VCaP (cell line): ENCODE measurements around the gene DIS3L2.

Experiments
- H3K27ac ChIP-seq: fragments of 450-650 bp; 2 replicates; pipeline ENCODE4 v1.5.1; 2017
- CTCF ChIP-seq: fragments of 450-650 bp; conservative IDR thresholded peaks from 2 replicates; pipeline ENCODE4 v1.5.1; 2017; ENCODE audit warnings: mild to moderate bottlenecking, moderate library complexity

DIS3L2 gene

GRCh38 chr2:231929961-231930592 is 31.4 kb upstream of the DIS3L2 start:
- H3K27ac ChIP-seq = no peak overlapping the region
- no peak for TF ChIP-seq CTCF

DNA sequence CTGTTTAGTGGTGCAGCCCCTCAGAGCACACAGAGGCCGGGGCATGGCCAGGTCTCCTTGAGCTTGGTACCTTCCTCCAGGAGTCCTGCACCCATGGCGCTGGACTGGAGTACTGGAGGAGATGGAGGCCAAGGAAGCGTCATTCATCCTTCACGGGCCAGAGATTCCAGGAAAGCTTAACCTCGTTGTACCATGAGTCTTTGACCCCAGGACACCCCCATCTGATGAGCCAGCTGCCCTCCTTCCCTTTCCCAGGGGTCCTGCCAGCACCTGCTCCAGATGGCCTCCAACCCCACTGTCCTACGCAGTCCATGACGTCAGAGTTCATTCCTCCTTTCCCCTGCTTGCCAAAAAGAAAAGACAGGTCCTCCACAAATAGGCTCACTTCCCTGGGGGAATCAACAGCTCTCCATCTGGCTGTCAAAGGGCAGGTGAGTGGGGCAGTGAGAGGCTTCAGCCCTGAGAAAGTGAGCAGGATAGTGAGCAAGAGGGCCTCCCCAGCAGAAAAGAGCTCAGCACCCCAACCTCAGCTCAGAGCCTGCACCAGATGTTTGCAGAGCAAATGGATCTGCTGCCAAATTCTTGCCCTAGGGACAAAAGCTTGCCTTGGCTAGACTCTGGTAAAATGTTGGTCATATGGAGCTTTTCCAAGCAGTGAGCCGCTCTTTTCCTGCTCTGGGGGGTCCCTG is 30.8 kb upstream of the DIS3L2 start:
- H3K27ac ChIP-seq = no peak overlapping the region
- TF ChIP-seq CTCF = no peak

DNA sequence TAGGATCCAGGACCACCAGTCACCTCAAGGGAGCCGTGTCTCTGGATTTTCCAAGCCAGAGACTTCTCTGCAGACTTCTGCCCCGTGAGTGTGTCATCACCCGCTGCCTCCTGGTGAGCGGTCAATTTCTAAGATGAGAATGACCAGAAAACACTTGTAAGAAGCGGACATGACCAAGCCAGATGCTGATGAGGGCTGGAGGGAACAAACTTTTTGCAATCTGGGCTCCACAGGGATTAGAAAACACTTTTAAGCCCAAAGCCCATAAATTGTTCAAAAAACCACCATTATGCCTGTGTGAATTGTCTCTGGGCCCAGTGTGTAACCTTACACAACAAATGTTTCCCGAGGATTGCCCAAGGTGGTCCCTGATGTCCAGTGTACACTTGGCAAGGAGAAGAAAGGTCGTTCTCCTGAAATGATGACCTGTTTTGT is 30.0 kb upstream of the DIS3L2 start:
- H3K27ac ChIP-seq = no peak overlapping the region
- no peak for TF ChIP-seq CTCF

DNA sequence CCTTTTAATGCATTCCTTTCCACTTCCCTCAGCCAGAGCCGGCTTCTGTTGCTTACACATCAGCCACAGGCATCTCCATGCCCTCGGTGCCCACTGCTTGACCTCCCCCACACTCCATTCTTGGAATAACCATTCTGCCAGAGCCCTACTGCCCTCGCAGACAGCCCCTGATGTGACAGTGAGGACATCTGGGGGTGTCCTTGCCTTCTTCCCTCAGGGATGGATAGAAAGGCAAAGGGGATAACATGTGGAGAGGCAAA is 28.9 kb upstream of the DIS3L2 start:
- H3K27ac ChIP-seq = no peak overlapping the region
- no peak for TF ChIP-seq CTCF

GRCh38 chr2:231932985-231933915 is 28.3 kb upstream of the DIS3L2 start:
- no peak for TF ChIP-seq CTCF
- no peak overlapping the region for H3K27ac ChIP-seq

DNA sequence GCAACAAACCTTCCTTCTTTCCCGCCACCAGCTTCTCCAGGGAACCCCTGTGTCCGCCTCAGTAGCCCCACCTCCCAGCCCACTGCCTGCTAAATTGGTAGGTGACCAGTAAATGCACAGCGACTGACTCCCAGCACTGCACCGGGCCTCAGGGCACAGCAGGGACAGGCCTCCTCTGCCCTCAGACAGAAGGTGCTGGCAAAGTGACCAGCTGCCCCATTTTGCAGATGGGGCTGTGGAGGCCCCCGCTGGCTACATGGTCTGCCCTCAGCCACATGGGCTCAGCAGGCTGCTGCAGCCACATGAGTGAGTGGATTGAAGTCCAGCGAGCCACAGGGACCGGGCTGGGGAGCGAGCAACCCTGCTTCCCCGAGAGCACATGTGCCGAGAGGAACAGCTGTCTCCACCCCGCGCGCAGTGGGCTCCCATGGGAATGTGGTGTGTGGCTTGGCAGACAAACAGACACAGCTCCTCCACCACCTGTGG is 27.6 kb upstream of the DIS3L2 start:
- no peak for TF ChIP-seq CTCF
- H3K27ac ChIP-seq = no peak overlapping the region
